Right atrium auricular region (tissue), 2 donors: ENCODE data around the gene MCTP2. TPM values are rescaled to one million over a fixed set of nuclear protein-coding genes. Genes with fewer than 3 reads are reported as not detected.

Source experiments
- DNase-seq: peaks from one replicate; pipeline ENCODE4 v3.0.0-alpha.2; 2019; ENCODE audit warnings: low spot score
- H3K27ac ChIP-seq, 2 donors: fragments of 200-600 bp; sonication (generic); 1 replicate in 1 of 2; 2 replicates in 1 of 2; pipeline ENCODE4 v1.5.1; 2016 to 2019
- H3K27me3 ChIP-seq, 2 donors: fragments of 200-600 bp; sonication (generic); one replicate each; pipeline versions ENCODE4 v1.5.1 to v1.6.0; 2017 to 2019
- H3K36me3 ChIP-seq: fragments of 200-600 bp; sonication (generic); one replicate; pipeline ENCODE4 v1.5.1; 2016
- H3K4me1 ChIP-seq, 2 donors: fragments of 200-600 bp; sonication (generic); one replicate each; pipeline versions ENCODE4 v1.5.1 to v1.6.0; 2017 to 2019
- H3K4me3 ChIP-seq, 2 donors: fragments of 200-600 bp; sonication (generic); 1 replicate in 1 of 2; 2 replicates in 1 of 2; pipeline ENCODE4 v1.5.1; 2017 to 2019; ENCODE audit warnings: mild to moderate bottlenecking in 1 of 2, moderate library complexity in 1 of 2
- H3K9me3 ChIP-seq, 2 donors: fragments of 200-600 bp; sonication (generic); one replicate each; pipeline ENCODE4 v1.5.1; 2019
- CTCF ChIP-seq, 2 donors: fragments of 200-600 bp; sonication (generic); IDR thresholded peaks; one replicate each; pipeline ENCODE4 v1.5.1; 2019; ENCODE audit warnings: antibody characterized with exemption in 2 of 2
- total RNA-seq, 2 donors: library from RNA; depleted of rRNA; stranded (reverse); fragments of >200 nt; gene quantifications; one replicate each; pipeline ENCODE4 v1.1.0, GENCODE V29; 2016

The MCTP2 gene
- total RNA-seq, 2 donors from 2014 or later, result 2.0 to 5.6 TPM

GRCh38 chr15:94360251-94360685, 128.9 kb downstream of the MCTP2 start:
- H3K4me3 ChIP-seq, result no peak overlapping the region
- no peak for TF ChIP-seq CTCF (IDR thresholded peaks at IDR 0.05)
- no peaks in the 10 kb centered on the region for H3K4me1 ChIP-seq

GRCh38 chr15:94362385-94363092, 131.2 kb downstream of the MCTP2 start:
- TF ChIP-seq CTCF (IDR thresholded peaks at IDR 0.05), result no peak
- H3K27ac ChIP-seq, result no peak overlapping the region
- no peaks in the 10 kb centered on the region for H3K4me1 ChIP-seq
- no peaks in the 10 kb centered on the region for H3K27me3 ChIP-seq
- H3K4me3 ChIP-seq, result no peak overlapping the region
- no peaks in the 10 kb centered on the region for H3K9me3 ChIP-seq
- DNase-seq, result no peak
- H3K36me3 ChIP-seq, result no peaks in the 10 kb centered on the region

More at GRCh38 chr15:94360251-94360685, 128.9 kb downstream of the MCTP2 start:
- Histone ChIP-seq H3K36me3 (no peaks in the 10 kb centered on the region), H3K9me3 (no peaks in the 10 kb centered on the region), H3K27ac (no peak overlapping the region), H3K27me3 (no peaks in the 10 kb centered on the region)
- no peak for DNase-seq

- no peak overlapping the region for H3K4me3 ChIP-seq
- no peak for TF ChIP-seq CTCF (IDR thresholded peaks at IDR 0.05)
- no peaks in the 10 kb centered on the region for H3K27me3 ChIP-seq
- H3K36me3 ChIP-seq, result no peaks in the 10 kb centered on the region
- no peaks in the 10 kb centered on the region for H3K4me1 ChIP-seq
- H3K9me3 ChIP-seq, result no peaks in the 10 kb centered on the region
- H3K27ac ChIP-seq, result no peak overlapping the region
- DNase-seq, result no peak
These were observed 132.0 kb downstream of the MCTP2 start for GRCh38 chr15:94363382-94363781.

- no peak for DNase-seq
- no peaks in the 10 kb centered on the region for H3K36me3 ChIP-seq
These were observed 135.4 kb downstream of the MCTP2 start for GRCh38 chr15:94366781-94367180.

GRCh38 chr15:94367726-94368535, 136.6 kb downstream of the MCTP2 start:
- no peaks in the 10 kb centered on the region for H3K36me3 ChIP-seq
- TF ChIP-seq CTCF (IDR thresholded peaks at IDR 0.05), result no peak
- no peak overlapping the region for H3K4me3 ChIP-seq
- H3K9me3 ChIP-seq, result no peaks in the 10 kb centered on the region
- H3K27ac ChIP-seq, result no peak overlapping the region
- DNase-seq, result no peak
- H3K27me3 ChIP-seq, result no peaks in the 10 kb centered on the region
- no peaks in the 10 kb centered on the region for H3K4me1 ChIP-seq

More at GRCh38 chr15:94366781-94367180, 135.4 kb downstream of the MCTP2 start:
- Histone ChIP-seq H3K4me3 (no peak overlapping the region), H3K4me1 (no peaks in the 10 kb centered on the region), H3K9me3 (no peaks in the 10 kb centered on the region), H3K27me3 (no peaks in the 10 kb centered on the region), H3K27ac (no peak overlapping the region)
- TF ChIP-seq CTCF (IDR thresholded peaks at IDR 0.05), result no peak
